Measurements from ENCODE around the gene TSPAN33.

Gene TSPAN33

DNA sequence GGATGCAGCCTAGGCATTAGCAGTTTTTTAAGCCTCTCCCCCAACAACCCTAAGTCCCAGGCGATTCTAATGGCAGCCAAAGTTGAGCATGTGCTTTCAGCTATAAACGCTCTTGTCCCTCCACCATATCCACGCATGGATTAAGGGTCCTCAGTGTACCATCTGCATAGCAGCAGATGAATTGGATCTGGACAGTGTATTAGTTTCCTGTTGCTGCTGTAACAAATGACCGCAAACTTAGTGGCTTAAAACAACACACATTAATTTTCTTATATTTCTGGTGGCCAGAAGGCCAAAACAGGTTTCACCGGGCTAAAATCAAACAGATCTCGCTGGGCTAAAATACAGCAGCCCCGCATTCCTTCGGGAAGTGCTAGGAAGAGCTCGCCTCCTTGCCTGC, 13.1 kb downstream of the TSPAN33 start:
- no peak overlapping the region for H3K27ac ChIP-seq
- no peak for TF ChIP-seq ZFX (IDR thresholded peaks at IDR 0.05)
- TF ChIP-seq, protein P1, sequence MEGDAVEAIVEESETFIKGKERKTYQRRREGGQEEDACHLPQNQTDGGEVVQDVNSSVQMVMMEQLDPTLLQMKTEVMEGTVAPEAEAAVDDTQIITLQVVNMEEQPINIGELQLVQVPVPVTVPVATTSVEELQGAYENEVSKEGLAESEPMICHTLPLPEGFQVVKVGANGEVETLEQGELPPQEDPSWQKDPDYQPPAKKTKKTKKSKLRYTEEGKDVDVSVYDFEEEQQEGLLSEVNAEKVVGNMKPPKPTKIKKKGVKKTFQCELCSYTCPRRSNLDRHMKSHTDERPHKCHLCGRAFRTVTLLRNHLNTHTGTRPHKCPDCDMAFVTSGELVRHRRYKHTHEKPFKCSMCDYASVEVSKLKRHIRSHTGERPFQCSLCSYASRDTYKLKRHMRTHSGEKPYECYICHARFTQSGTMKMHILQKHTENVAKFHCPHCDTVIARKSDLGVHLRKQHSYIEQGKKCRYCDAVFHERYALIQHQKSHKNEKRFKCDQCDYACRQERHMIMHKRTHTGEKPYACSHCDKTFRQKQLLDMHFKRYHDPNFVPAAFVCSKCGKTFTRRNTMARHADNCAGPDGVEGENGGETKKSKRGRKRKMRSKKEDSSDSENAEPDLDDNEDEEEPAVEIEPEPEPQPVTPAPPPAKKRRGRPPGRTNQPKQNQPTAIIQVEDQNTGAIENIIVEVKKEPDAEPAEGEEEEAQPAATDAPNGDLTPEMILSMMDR (conservative IDR thresholded peaks at IDR 0.05): no peak

DNA sequence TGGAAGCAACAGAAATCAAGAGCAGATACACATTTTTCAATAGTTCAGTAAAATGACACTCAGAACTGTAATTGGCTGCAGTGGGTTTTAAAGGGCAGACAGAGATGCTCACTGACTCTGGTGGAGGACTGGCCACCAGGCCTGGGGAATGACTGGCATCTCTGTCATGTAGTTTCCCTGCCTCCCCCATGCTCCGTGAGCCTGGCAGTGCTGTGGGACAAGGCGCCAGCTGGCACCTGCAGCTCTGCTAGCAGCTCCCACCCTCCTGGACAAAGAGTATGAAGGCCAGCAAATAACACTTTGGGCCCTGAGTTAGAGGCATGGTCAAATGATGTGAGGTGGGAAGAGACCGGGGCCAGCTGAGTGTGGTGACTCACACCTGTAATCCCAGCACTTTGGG, 15.0 kb downstream of the TSPAN33 start:
- no peak overlapping the region for H3K27ac ChIP-seq
- TF ChIP-seq, protein P1 (conservative IDR thresholded peaks at IDR 0.05): no peak
- no peak for TF ChIP-seq ZFX (IDR thresholded peaks at IDR 0.05)

DNA sequence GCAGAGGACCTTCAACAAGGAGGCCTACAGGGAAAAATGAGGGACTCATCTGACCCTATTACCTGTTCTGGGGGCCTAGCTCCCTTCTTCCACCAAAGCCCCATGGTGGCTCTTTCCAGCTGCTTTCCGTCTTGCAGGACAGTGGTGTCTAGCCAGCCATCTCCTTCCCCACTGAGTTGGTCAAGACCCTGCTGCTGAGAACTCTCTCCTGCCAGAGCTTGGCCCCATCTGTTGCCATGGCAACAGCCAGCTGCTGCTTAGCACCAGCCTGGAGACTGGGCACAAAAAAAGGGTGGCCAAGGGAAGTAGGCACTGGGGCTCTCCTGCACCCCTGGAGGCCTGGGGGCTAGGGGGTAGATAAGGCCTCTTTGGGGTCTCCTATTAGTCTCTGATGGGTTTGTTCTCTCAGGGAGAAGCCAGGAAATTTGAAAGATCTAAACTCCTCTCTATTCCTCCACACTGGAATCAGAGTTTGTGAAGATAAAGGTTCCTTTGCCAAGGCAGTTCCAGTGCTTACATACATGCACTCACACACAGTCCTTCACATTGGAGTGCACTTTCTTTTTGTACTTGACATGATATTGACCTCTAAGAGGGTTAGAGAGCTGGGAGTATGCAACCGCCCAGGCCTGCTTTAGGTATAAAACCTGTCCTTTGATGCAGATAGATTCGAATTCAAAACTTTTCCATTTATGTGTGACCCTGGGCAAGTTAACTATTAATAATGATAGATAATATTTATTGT, 15.8 kb downstream of the TSPAN33 start:
- no peak overlapping the region for H3K27ac ChIP-seq
- TF ChIP-seq, protein P1 (conservative IDR thresholded peaks at IDR 0.05): no peak
- no peak for TF ChIP-seq ZFX (IDR thresholded peaks at IDR 0.05)

DNA sequence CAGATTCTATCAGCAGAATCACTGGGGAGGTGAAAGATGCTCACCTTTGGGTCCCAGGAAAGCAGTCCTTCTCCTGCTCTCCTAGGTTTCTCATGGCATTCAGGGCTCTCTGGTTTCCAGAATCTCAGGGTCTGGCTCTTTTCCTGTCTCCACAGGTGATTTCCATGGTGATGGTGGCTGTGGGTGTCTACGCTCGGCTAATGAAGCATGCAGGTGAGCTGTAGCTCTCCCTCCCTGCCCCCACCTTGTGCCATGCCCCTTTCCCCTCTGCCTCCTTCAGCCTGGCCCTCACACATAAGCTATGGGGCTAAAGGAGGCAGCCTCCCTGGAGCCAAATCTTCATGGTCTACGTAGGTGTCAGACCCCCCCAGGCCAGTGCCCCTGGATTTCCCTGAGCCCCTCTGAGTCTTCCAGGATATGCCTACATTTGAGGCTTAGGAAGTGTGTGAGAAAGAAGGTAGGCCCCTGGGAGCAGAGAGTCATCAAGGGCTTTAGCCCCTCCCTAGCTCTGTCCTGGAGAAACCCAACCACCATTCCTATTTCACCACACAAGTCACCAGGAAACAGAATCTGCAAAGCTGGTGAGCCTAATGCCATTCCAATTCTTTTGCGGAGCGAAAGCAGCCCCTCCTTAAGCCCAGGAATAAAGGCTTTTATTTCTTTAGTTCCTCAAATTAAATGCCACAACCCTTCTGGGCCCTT, 17.2 kb downstream of the TSPAN33 start:
- TF ChIP-seq, protein P1 (conservative IDR thresholded peaks at IDR 0.05): no peak
- TF ChIP-seq ZFX (IDR thresholded peaks at IDR 0.05): no peak
- H3K27ac ChIP-seq: no peak overlapping the region

DNA sequence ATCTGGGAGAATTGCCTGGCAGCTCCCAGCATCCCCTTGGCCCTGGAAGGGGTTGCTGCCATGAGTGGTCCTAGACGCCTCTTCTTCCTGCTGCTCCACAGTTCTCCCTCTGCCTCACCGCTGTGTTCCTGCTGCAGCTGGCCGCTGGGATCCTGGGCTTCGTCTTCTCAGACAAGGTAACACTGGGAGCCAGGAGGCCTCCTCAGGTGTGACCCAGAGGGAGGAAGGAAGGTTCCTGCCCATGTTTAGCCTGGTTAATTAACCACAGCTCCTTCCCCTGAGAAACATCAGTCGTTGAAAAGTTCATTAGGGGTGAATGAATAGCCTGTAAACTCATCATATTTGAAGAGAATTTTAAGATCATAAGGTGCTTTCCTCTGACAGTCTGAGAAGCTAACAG, 18.2 kb downstream of the TSPAN33 start:
- H3K27ac ChIP-seq: no peak overlapping the region
- no peak for TF ChIP-seq ZFX (IDR thresholded peaks at IDR 0.05)
- TF ChIP-seq, protein P1 (conservative IDR thresholded peaks at IDR 0.05): no peak

DNA sequence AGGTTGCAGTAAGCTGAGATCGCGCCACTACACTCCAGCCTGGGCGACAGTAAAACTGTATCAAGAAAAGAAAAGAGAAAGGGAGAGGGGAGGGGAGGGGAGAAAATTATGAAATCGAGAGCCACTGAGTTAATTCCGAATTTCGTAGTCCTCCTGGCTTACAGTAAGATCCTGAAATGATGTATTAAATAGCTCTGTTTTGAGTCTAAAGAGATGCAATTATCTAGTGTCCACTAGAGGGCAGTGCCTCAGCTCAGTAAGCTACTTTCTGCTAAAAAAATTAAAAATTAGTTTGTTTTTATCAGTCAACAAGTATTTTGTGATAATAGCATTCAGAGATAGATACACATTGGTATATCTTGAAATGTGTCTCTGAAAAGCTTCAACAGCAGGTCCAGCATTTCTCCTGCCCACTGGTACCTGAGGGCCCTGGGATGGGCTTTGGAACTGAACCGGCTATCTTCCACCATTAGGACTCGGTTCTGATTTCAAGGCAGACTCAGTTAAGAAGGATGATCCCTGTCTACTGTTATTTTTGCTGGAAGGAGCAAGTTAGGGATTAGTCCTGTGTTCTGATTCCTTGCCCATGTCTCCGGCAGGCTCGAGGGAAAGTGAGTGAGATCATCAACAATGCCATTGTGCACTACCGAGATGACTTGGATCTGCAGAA, 19.5 kb downstream of the TSPAN33 start:
- H3K27ac ChIP-seq: no peak overlapping the region
- no peak for TF ChIP-seq ZFX (IDR thresholded peaks at IDR 0.05)
- TF ChIP-seq, protein P1 (conservative IDR thresholded peaks at IDR 0.05): peak; percentile 98

DNA sequence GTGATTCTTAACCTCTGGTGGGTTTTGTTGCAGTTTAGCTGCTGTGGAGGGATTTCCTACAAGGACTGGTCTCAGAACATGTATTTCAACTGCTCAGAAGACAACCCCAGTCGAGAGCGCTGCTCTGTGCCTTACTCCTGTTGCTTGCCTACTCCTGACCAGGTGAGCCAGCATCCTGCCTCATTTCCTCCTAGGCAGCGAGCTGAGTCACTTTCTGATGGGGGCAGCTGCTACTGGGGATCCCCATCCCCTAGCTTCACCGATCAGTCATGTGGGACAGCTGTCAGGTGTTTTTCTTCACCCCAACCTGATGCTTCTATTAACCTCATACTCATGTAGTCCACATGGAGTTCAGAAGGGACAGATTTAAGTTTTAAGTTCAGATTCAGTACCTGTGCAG, 22.2 kb downstream of the TSPAN33 start:
- TF ChIP-seq, protein P1 (conservative IDR thresholded peaks at IDR 0.05): no peak
- no peak for TF ChIP-seq ZFX (IDR thresholded peaks at IDR 0.05)
- no peak overlapping the region for H3K27ac ChIP-seq

Data from C4-2B (cell line).